ENCODE measurements around the gene ZNF398.

The ZNF398 gene

DNA sequence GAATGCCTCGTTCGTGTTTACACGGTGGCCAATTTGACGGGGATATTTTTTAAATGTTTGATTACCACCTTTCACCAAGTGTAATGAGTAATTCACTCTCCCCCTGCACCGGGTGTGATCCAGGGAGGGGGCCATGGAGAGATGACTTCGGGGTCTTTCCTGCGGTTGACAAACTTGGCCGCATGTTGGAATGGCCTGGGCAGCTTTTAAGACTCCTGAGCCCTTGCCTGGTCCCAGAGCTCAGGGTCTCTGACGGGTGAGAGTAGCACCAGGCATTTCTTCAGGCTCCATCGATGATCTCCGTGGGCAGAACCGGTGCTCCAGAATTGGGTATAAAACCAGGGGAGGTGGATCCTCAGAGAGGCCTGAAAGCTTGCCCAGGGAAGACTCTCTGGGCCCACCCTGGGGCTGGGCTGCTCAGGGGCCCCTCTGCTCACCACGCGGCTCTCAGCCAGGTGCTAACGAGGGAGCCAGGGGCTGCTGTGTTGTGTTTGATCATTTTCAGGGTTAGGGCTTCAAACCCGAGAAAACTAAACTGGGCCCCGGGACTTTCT lies 49.0 kb downstream of the ZNF398 start:
- DNase-seq (ENCODE audit: low read depth): no peak

DNA sequence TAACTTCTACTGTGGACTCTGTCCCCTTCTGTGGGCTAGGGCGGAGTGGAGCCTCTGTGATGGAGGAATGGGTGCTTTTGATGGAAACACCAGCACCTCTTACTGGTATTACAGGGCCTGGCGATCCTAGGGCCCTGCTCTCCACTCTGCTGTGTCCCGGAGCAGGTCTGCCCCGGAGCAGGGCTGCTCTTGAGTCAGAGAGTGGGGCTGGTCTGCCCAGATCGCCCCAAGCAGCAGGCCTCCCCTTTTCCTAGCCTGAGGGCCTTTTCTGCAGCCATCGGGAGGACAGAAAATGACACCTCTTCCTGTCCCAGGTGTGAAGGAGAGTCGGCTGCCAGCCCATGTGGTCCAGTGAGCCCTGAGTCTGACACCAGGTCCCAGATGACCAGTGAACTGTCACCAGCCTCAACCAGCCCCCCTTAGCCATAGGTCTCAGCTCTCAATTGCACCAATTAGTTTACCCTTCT lies 49.5 kb downstream of the ZNF398 start:
- DNase-seq (ENCODE audit: low read depth): no peak

GRCh38 chr7:149197675-149198074 lies 50.4 kb downstream of the ZNF398 start:
- no peak for DNase-seq (ENCODE audit: low read depth)

DNA sequence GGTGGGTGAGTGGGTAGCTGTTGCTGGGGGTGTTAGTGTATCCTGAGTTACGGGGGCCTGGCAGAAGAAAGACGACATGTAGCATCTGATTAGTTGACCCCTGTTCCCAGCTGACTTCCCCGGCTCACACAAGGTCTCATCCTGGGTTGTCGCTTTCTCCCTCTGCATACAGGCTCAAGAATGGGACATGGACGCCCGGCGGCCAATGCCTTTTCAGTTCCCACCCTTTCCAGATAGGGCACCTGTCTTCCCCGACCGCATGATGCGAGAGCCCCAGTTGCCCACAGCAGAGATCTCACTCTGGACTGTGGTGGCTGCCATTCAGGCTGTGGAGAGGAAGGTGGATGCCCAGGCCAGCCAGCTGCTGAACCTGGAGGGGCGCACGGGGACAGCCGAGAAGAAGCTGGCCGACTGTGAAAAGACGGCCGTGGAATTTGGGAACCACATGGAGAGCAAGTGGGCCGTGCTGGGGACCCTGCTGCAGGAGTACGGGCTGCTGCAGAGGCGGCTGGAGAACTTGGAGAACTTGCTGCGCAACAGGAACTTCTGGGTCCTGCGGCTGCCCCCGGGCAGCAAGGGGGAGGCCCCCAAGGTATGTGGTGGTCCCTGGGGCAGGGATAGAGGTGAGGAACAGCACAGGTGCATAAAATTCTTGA lies 51.0 kb downstream of the ZNF398 start:
- DNase-seq (ENCODE audit: low read depth): no peak

- no peak for DNase-seq (ENCODE audit: low read depth)
Measured at GRCh38 chr7:149199234-149199995, 52.2 kb downstream of the ZNF398 start.

DNA sequence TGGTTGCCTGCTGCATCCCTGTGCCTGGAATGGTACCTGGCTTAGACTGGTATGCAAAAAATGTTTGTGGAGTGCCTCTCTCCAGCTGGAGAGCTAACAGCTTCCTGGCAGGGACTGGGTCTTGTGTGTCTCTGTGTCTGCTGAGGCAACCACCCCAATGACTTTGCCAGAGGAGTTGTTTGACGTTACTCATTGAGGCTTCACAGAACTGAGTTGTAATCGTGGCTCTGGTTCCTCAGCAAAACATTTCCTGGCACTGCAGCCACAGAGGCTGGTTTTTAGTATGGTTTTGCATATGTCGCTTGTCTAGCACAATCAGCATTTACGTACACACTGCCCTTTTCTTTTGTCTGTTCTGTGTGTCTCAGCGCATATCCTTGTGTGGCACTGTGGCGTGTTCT lies 55.6 kb downstream of the ZNF398 start:
- no peak for DNase-seq (ENCODE audit: low read depth)

GRCh38 chr7:149205690-149206381 lies 58.6 kb downstream of the ZNF398 start:
- DNase-seq (ENCODE audit: low read depth): no peak

DNA sequence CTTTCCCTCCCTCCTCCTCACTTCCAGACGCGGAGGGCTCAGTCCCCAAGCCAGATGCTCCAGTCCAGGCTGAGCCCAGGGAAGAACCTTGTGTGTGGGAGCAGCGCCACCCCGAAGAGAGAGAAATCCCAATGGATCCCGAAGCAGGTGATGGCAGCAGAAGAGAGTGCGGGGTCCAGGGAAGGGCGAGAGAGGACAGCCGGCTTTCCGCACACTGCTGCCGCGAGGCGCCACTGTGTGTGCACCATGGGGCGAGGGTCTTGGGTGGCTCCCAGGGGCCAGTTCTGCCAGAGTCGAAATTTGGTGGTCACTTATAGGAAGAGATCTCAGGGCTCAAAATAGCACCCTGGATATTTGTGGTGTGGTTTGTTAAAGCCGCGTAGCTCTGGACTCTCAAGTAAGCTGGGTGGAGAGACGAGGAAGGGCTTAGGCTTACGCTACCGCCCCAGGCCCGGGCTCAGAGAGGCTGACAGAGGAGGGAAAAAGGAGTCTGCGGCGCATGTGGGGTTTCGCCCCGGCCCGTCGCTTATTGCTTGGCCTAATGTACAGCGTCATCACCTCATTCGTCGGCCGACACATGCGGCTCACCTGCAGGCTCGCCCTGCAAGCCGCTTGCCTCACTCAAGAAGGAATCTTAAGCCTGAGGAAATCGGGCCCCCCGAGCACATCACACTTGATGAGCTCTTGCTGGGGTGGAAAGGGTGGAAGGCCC lies 60.2 kb downstream of the ZNF398 start:
- no peak for DNase-seq (ENCODE audit: low read depth)

- peak; percentile 62 for DNase-seq (ENCODE audit: low read depth)
Measured at GRCh38 chr7:149209518-149210269, 62.4 kb downstream of the ZNF398 start.

DNA sequence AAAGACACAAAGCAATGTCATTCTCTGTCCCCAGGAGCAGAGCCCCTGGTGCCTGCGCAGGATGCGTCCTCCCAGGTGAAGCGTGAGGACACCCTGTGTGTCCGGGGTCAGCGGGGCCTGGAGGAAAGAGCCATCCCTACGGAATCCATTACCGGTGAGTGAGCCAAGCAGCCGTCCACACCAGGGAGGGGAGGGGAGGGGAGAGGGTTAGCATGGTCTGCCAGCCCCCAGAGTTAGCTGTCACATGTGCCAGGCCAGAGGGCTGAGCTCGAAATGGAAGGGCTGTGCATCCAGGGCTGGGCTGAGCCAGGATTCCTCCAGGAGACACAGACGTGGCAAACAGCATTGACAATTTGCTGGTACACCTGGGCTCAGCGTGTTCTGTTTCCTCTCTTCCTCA lies 63.3 kb downstream of the ZNF398 start:
- no peak for DNase-seq (ENCODE audit: low read depth)

DNA sequence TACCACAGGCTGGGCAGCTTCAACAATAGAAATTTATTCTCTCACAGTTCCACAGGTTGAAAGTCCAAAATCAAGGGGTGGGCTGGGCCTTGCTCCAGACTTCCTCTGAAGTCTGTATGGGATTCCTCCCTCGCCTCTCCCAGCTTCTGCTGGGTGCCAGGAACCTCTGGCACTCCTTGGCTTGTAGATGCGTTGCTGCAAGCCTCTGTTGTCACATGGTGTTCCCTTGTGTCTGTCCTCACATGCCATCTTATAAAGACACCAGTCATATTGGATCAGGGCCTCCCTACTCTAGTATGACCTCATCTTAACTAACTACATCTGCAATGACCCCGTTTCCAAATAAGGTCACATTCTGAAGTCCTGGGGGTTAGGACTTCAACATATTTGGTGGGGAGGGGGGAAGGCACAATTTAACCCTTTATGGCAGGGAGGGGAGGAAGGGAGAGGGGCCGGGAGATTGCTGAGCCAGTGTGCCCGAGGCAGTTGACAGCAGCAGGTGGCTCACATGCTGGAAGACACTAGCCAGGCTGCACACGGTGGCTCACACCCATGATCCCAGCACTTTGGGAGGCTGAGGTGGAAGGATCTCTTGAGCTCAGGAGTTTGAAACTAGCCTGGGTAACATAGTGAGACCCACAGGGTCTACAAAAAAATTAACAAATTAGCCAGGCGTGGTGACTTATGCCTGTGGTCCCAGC lies 66.9 kb downstream of the ZNF398 start:
- no peak for DNase-seq (ENCODE audit: low read depth)

DNA sequence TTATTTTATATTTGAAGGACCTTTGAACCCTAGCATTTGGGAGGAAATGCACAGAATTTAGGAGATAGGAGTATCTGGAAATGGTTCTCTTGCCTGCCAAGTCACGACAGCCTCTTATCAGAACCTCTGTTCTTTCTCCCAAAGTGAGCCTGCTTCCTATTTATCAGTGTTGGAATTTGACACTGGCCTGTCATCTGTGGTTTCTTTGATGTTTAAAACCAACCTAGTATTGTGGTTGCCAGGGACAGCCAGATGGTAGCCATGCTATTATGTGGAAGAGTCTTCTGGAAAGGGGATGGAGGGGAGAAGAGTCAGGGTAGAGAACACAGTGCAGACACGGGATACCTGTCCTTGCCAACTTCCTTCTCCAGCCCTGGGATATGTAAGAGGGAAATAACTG lies 69.1 kb downstream of the ZNF398 start:
- DNase-seq (ENCODE audit: low read depth): no peak

DNA sequence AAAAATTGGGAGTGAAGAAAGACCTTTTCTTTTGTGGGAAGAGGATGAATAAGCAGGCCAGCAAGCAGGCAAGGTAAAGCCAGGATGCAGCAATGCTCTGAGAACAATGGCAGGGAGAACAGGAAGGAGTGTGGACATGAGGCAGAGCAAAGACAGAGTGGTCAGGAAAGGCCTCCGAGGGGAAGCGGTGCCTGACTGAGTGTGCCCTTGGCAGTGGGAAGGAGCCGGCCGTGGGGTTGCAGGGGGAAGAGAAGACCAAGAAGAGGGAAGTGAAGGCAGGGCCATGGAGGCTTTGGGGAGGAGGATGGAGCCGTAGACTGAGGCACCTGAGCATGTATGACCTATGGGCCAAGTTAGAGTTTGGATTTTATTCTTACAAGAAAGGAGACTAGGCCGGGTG lies 70.3 kb downstream of the ZNF398 start:
- DNase-seq (ENCODE audit: low read depth): no peak

GRCh38 chr7:149218469-149219420 lies 71.5 kb downstream of the ZNF398 start:
- DNase-seq (ENCODE audit: low read depth): no peak

DNA sequence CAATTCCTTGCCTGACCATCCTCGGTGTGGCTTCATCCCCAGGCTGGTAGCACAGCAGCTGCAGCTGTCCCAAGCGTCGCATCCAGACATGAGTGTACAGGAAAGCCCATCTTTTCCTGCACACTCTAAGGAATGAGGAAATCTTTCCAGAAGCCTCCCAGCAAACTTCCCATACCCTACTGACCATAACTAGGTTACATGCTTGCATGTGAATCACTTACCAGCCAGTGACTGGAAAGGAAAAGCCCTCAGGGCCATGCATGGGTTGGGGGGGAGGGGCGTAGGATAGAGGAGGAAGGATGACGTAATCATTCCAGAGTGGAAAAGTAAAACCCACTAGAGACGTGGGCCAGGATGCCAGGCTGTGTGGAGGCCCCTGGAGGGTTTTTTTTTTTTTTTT lies 73.3 kb downstream of the ZNF398 start:
- no peak for DNase-seq (ENCODE audit: low read depth)

DNA sequence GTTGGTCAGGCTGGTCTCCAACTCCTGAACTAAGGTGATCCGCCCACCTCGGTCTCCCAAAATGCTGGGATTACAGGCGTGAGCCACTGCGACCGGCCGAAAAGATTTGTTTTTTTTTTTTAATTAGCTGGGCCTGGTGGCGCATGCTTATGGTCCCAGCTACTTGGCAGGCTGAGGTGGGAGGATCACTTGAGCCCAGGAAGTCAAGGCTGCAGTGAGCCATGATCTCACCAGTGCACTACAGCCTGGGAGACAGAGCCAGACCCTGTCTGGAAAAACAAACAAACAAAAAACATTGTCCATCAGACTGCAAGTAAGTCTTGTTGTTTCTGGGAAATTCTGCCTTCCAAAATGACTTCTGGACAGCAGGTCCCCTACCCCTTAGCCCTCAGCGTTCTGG lies 75.9 kb downstream of the ZNF398 start:
- no peak for DNase-seq (ENCODE audit: low read depth)

DNA sequence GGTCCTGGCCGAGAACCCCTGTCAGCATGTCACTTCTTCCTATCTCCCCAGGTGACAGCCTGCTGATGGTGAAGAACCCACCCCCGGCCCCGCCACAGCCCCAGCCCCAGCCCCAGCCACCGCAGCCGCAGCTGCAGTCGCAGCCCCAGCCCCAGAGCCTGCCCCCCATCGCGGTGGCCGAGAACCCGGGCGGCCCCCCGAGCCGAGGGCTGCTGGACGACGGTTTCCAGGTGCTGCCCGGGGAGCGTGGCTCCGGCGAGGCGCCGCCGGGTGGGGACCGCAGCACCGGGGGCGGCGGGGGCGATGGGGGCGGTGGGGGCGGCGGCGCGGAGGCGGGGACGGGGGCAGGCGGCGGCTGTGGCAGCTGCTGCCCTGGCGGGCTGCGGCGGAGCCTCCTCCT lies 76.5 kb downstream of the ZNF398 start:
- DNase-seq (ENCODE audit: low read depth): no peak

GRCh38 chr7:149224352-149224751 lies 77.1 kb downstream of the ZNF398 start:
- DNase-seq (ENCODE audit: low read depth): no peak

DNA sequence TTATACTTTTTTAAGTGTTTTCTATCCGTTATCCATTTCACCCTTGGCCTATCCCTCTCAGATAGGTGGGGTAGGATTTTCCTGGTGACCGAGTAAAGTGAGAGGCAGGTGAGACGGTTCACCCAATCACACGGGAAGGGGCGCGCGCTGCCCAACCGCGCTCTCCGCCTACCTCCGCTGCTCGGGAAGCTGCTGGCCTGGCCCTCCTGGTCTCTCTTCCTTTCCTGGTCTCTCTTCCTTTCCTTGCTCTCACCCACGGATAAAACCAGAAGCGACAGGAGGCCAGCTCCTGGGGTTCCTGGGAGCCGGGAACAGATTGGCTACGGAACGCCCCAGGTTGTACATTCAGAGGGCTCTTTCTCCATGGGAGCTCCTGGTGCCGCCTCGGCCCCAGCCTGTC lies 77.9 kb downstream of the ZNF398 start:
- DNase-seq (ENCODE audit: low read depth): no peak

DNA sequence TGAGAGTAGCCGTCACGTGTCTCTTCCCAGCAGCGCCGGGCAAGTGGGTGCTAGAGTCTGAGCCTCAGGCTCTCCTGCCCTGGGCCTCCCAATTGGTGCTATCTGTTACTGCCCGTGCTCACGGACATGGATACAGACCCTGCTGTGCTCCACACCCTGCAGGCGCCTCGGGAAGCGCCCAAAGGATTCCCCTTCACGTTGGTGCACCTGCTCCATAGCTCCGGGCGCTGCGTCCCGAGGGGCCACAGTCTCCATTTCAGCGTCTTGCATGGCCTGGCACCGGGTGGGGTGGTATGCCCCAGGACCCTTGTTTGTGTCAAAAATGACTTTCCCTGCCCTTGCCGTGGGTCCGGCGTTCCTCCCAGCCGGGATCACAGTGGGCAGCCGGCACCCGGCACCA lies 78.4 kb downstream of the ZNF398 start:
- no peak for DNase-seq (ENCODE audit: low read depth)
